ENCODE results near the gene LRRC10B.

Gene LRRC10B

GRCh38 chr11:61555978-61556377 is 47.4 kb downstream of the LRRC10B start:
- Histone ChIP-seq H3K27ac (ENCODE audit: poor library complexity, severe bottlenecking) (no peak overlapping the region), H3K9me3 (ENCODE audit: severe bottlenecking) (no peaks in the 10 kb centered on the region), H3K36me3 (ENCODE audit: low read depth) (no peaks in the 10 kb centered on the region), H3K4me1 (ENCODE audit: insufficient read depth, poor library complexity, severe bottlenecking) (no peaks in the 10 kb centered on the region), H3K27me3 (ENCODE audit: insufficient read depth, poor library complexity, severe bottlenecking) (peaks cover 20% of the 10 kb centered on the region), H3K4me3 (ENCODE audit: severe bottlenecking) (no peak overlapping the region)
- DNase-seq (ENCODE audit: low spot score): no peak
- no peak for TF ChIP-seq CTCF (IDR thresholded peaks at IDR 0.05; ENCODE audit: poor library complexity, severe bottlenecking)
- no peak for ATAC-seq (ENCODE audit: low read depth)

- Histone ChIP-seq H3K27ac (ENCODE audit: poor library complexity, severe bottlenecking) (no peak overlapping the region), H3K27me3 (ENCODE audit: insufficient read depth, poor library complexity, severe bottlenecking) (peaks cover 20% of the 10 kb centered on the region), H3K36me3 (ENCODE audit: low read depth) (no peaks in the 10 kb centered on the region), H3K4me3 (ENCODE audit: severe bottlenecking) (no peak overlapping the region), H3K4me1 (ENCODE audit: insufficient read depth, poor library complexity, severe bottlenecking) (no peaks in the 10 kb centered on the region), H3K9me3 (ENCODE audit: severe bottlenecking) (no peaks in the 10 kb centered on the region)
- TF ChIP-seq CTCF (IDR thresholded peaks at IDR 0.05; ENCODE audit: poor library complexity, severe bottlenecking): no peak
- ATAC-seq (ENCODE audit: low read depth) (no peak), DNase-seq (ENCODE audit: low spot score) (no peak)
Observed at GRCh38 chr11:61556621-61557020, 48.1 kb downstream of the LRRC10B start.
